DOHH2 (cell line): Measurements from ENCODE around the gene WWTR1.

Source experiments
- H3F3A ChIP-seq: fragments of 200-600 bp; sonication (generic), shearing (Covaris generic); 2 replicates; pipeline ENCODE4 v1.6.0; 2016; ENCODE audit warnings: antibody characterized with exemption, mild to moderate bottlenecking; ENCODE audit not compliant: control insufficient read depth, insufficient read depth
- H3K27ac ChIP-seq: fragments of 200-600 bp; sonication (generic); 2 replicates; pipeline ENCODE4 v1.5.1; 2014; ENCODE audit warnings: low read depth, mild to moderate bottlenecking, low read length, moderate library complexity
- H3K27me3 ChIP-seq: fragments of 200-600 bp; sonication (generic); 2 replicates; pipeline ENCODE4 v1.6.1; 2014; ENCODE audit warnings: mild to moderate bottlenecking, low read length, mixed read lengths; ENCODE audit not compliant: control insufficient read depth
- H3K36me3 ChIP-seq: fragments of 200-600 bp; sonication (generic); 2 replicates; pipeline ENCODE4 v1.6.1; 2014; ENCODE audit warnings: mild to moderate bottlenecking, low read length, moderate library complexity, mixed read lengths; ENCODE audit not compliant: control insufficient read depth
- H3K4me1 ChIP-seq: fragments of 200-600 bp; sonication (generic); 2 replicates; pipeline ENCODE4 v1.6.1; 2014; ENCODE audit warnings: mild to moderate bottlenecking, low read length, mixed read lengths; ENCODE audit not compliant: control insufficient read depth
- H3K4me2 ChIP-seq: fragments of 200-600 bp; sonication (generic); 2 replicates; pipeline ENCODE4 v1.6.0; 2014; ENCODE audit warnings: mild to moderate bottlenecking, low read length, moderate library complexity
- H3K4me3 ChIP-seq: fragments of 200-600 bp; sonication (generic); 2 replicates; pipeline ENCODE4 v1.5.1; 2014; ENCODE audit warnings: mild to moderate bottlenecking, low read length, mixed read lengths
- H3K79me2 ChIP-seq: fragments of 200-600 bp; sonication (generic); 2 replicates; pipeline ENCODE4 v1.6.1; 2014; ENCODE audit warnings: mild to moderate bottlenecking, low read length, mixed read lengths; ENCODE audit not compliant: control insufficient read depth
- H3K9me2 ChIP-seq: fragments of 200-600 bp; sonication (generic); replicated peaks from 2 replicates; pipeline ENCODE4 v1.6.1; 2014; ENCODE audit warnings: mild to moderate bottlenecking, low read length, mixed read lengths; ENCODE audit not compliant: control insufficient read depth
- H3K9me3 ChIP-seq: fragments of 200-600 bp; sonication (generic); 2 replicates; pipeline ENCODE4 v1.6.1; 2014; ENCODE audit warnings: antibody characterized with exemption, low read length, mixed read lengths; ENCODE audit not compliant: control insufficient read depth, insufficient read depth
- H4K20me1 ChIP-seq: fragments of 200-600 bp; sonication (generic); 2 replicates; pipeline ENCODE4 v1.6.0; 2014; ENCODE audit warnings: low read depth, mild to moderate bottlenecking, antibody characterized with exemption, low read length, moderate library complexity; ENCODE audit not compliant: control insufficient read depth, insufficient read depth
- EZH2phosphoT487 ChIP-seq: fragments of 200-600 bp; sonication (generic); IDR thresholded peaks from 2 replicates; pipeline ENCODE4 v1.6.1; 2017; ENCODE audit warnings: borderline replicate concordance, mild to moderate bottlenecking, antibody characterized with exemption, low read length, moderate library complexity, mixed read lengths
- TF ChIP-seq, protein P1 (sequence below): fragments of 200-600 bp; sonication (generic); IDR thresholded peaks from one replicate; pipeline ENCODE4 v1.5.1; 2014; ENCODE audit warnings: antibody characterized with exemption, mild to moderate bottlenecking, low read depth, low read length; ENCODE audit not compliant: poor library complexity, severe bottlenecking

WWTR1 gene

DNA sequence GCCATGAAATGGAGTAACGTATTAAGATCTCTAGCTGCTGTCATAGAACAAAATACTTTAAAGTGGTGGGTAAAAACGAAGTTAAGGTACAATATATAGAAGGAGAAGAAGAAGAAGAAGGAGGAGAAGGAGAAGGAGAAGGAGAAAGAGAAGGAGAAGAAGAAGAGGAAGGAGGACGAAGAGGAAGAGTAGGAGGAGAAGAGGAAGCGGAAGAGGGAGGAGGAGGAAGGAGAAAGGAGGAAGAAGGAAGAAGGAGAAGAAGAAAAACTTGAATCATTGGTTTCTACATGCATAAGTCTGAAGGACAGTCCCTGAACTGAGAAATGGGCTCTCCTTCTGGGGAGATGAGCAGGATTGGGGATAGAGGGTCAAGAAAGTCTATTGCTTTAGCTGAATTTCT lies 22.4 kb downstream of the WWTR1 start:
- no peaks in the 10 kb centered on the region for H4K20me1 ChIP-seq
- H3K36me3 ChIP-seq, result no peaks in the 10 kb centered on the region
- H3K4me3 ChIP-seq, result no peak overlapping the region
- TF ChIP-seq, protein P1, sequence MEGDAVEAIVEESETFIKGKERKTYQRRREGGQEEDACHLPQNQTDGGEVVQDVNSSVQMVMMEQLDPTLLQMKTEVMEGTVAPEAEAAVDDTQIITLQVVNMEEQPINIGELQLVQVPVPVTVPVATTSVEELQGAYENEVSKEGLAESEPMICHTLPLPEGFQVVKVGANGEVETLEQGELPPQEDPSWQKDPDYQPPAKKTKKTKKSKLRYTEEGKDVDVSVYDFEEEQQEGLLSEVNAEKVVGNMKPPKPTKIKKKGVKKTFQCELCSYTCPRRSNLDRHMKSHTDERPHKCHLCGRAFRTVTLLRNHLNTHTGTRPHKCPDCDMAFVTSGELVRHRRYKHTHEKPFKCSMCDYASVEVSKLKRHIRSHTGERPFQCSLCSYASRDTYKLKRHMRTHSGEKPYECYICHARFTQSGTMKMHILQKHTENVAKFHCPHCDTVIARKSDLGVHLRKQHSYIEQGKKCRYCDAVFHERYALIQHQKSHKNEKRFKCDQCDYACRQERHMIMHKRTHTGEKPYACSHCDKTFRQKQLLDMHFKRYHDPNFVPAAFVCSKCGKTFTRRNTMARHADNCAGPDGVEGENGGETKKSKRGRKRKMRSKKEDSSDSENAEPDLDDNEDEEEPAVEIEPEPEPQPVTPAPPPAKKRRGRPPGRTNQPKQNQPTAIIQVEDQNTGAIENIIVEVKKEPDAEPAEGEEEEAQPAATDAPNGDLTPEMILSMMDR, result no peak
- no peak for TF ChIP-seq EZH2phosphoT487
- H3K9me3 ChIP-seq, result no peaks in the 10 kb centered on the region
- peaks cover 6% of the 10 kb centered on the region for H3K27me3 ChIP-seq
- H3K27ac ChIP-seq, result no peak overlapping the region
- H3F3A ChIP-seq, result no peaks in the 10 kb centered on the region
- no peaks in the 10 kb centered on the region for H3K9me2 ChIP-seq
- no peaks in the 10 kb centered on the region for H3K79me2 ChIP-seq
- H3K4me2 ChIP-seq, result no peak overlapping the region
- no peaks in the 10 kb centered on the region for H3K4me1 ChIP-seq

DNA sequence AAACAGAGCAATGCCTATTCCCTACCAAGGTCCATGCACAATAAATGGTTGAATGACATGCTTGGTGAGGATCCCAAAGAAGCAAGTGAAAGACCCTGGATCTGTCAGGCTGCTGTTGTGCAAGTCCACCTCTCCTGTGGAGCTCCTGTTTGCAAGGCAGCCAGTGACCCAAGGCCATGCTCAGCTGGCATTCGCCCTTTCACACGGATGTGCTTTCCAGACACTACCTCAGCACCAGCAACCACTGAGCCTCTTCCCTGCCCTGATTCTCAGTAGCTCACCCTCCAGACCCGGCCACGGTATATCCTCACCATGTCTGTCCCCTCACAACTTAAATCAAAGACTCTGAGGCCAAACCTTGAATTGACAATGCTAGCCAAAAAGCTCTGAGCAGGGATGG lies 23.3 kb downstream of the WWTR1 start:
- Histone ChIP-seq H3K9me2 (no peaks in the 10 kb centered on the region), H3F3A (no peaks in the 10 kb centered on the region), H3K27ac (no peak overlapping the region), H3K79me2 (no peaks in the 10 kb centered on the region), H3K27me3 (peaks cover 6% of the 10 kb centered on the region), H4K20me1 (no peaks in the 10 kb centered on the region), H3K36me3 (no peaks in the 10 kb centered on the region), H3K9me3 (no peaks in the 10 kb centered on the region), H3K4me2 (no peak overlapping the region), H3K4me3 (no peak overlapping the region), H3K4me1 (no peaks in the 10 kb centered on the region)
- no peak for TF ChIP-seq EZH2phosphoT487
- TF ChIP-seq, protein P1, result no peak

DNA sequence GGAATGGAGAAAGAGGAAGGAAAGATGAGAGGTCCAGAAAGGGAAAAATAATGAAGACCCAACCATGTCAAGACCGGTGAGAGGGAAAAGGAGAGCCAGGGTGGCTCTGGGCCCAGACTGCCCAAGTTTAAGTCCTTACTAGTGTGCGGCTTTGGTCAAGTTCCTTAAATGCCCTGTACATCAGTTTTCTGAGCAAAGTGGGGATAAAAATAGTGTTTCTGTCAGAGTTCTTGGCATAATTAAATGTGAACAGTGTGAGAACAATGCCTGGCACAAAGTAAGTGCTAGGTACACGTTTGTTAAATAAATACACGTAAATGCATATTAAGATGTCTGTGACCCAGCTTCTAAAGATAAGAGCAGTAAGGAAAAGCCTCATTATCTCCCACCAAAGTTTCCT lies 23.8 kb downstream of the WWTR1 start:
- Histone ChIP-seq H3K4me1 (no peaks in the 10 kb centered on the region), H3K27ac (no peak overlapping the region), H3K9me3 (no peaks in the 10 kb centered on the region), H3K4me2 (no peak overlapping the region), H3K4me3 (no peak overlapping the region), H3F3A (no peaks in the 10 kb centered on the region), H3K36me3 (no peaks in the 10 kb centered on the region), H3K79me2 (no peaks in the 10 kb centered on the region), H4K20me1 (no peaks in the 10 kb centered on the region), H3K27me3 (peaks cover 6% of the 10 kb centered on the region), H3K9me2 (no peaks in the 10 kb centered on the region)
- TF ChIP-seq EZH2phosphoT487, result no peak
- TF ChIP-seq, protein P1, result no peak

DNA sequence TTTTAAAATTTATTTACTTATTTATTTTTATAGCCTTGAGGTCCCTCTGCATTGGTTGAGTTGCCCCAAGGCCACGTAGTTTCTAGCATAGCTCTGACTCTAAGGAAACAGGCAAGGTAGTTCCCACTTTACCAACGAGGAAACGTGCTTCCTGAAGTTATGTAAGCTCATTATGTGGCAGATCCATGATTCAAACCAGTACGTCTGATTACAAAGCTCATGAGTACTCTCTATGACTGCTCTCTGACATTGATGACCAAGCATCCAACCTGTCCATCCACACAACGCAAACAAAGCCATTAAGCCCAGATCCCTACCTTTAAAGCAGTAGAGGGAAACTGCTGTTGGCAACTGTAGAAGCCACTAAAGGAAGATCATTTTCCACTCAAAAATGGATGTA lies 25.6 kb downstream of the WWTR1 start:
- Histone ChIP-seq H3K9me2 (no peaks in the 10 kb centered on the region), H3F3A (no peaks in the 10 kb centered on the region), H3K4me1 (no peaks in the 10 kb centered on the region), H3K27me3 (peaks cover 6% of the 10 kb centered on the region), H3K79me2 (no peaks in the 10 kb centered on the region), H3K36me3 (no peaks in the 10 kb centered on the region), H3K9me3 (no peaks in the 10 kb centered on the region), H3K4me2 (no peak overlapping the region), H3K4me3 (no peak overlapping the region), H3K27ac (no peak overlapping the region), H4K20me1 (no peaks in the 10 kb centered on the region)
- TF ChIP-seq, protein P1, result no peak
- no peak for TF ChIP-seq EZH2phosphoT487
